RWPE2 (cell line): ENCODE results near the gene CDCA5.

Experiments used
- ATAC-seq: fragments of 200-7000 bp; cut with Tn5 transposase; 3 replicates; pipeline ENCODE4 v1.9.1; 2021; ENCODE audit warnings: low read depth
- DNase-seq: peaks from one replicate; pipeline ENCODE4 v3.0.0-alpha.2; 2020; ENCODE audit warnings: low spot score
- H3K27ac ChIP-seq: fragments of 450-650 bp; 2 replicates; pipeline ENCODE4 v1.5.1; 2017; ENCODE audit warnings: mild to moderate bottlenecking; ENCODE audit not compliant: poor library complexity, severe bottlenecking
- H3K27me3 ChIP-seq: fragments of 250-450 bp; sonication (Bioruptor Pico); 2 replicates; pipeline ENCODE4 v1.5.1; 2021; ENCODE audit warnings: mild to moderate bottlenecking, moderate library complexity; ENCODE audit not compliant: insufficient read depth, poor library complexity, severe bottlenecking
- H3K36me3 ChIP-seq: fragments of 250-450 bp; sonication (Bioruptor Pico); 2 replicates; pipeline ENCODE4 v1.5.1; 2020; ENCODE audit warnings: low read depth, mild to moderate bottlenecking, moderate library complexity
- H3K4me1 ChIP-seq: fragments of 250-450 bp; sonication (Bioruptor Pico); 2 replicates; pipeline ENCODE4 v1.5.1; 2021; ENCODE audit warnings: mild to moderate bottlenecking, moderate library complexity; ENCODE audit not compliant: insufficient read depth, poor library complexity, severe bottlenecking
- H3K4me3 ChIP-seq: fragments of 250-450 bp; sonication (Bioruptor Pico); 2 replicates; pipeline ENCODE4 v1.5.1; 2021; ENCODE audit warnings: mild to moderate bottlenecking, moderate library complexity; ENCODE audit not compliant: severe bottlenecking
- H3K9me3 ChIP-seq: fragments of 250-450 bp; sonication (Bioruptor Pico); 2 replicates; pipeline ENCODE4 v1.5.1; 2021; ENCODE audit warnings: mild to moderate bottlenecking, moderate library complexity; ENCODE audit not compliant: severe bottlenecking
- TF ChIP-seq, protein P1 (sequence below): fragments of 450-650 bp; IDR thresholded peaks from one replicate; pipeline ENCODE4 v1.5.1; 2017; ENCODE audit warnings: mild to moderate bottlenecking, moderate library complexity; ENCODE audit not compliant: poor library complexity, severe bottlenecking

Gene CDCA5

DNA sequence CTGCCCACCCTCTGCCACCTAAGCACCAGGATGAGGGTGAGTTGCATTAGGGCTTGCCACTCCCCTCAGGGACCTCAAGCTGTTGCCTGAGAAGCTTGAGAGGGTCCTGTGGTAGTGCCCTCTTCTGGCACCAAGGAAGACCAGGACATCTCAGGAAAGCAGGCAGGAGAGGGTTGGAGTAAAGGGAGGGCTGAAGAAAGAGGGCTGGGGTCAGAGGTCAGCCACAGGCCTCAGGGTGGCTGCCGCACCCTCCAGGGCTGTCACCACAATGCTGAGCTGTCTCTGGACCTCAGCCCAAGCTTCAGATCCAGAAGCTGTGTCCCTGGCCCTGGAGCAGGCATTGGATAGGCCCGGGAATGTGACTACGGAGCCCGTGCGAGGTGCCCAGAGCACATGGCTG is 38.8 kb downstream of the CDCA5 start:
- Histone ChIP-seq H3K4me1 (peaks cover 17% of the 10 kb centered on the region), H3K27me3 (no peaks in the 10 kb centered on the region), H3K9me3 (no peaks in the 10 kb centered on the region), H3K36me3 (peaks cover 22% of the 10 kb centered on the region; the same call in 1 of the 2 replicates), H3K27ac (no peak overlapping the region), H3K4me3 (no peak overlapping the region)
- TF ChIP-seq, protein P1, sequence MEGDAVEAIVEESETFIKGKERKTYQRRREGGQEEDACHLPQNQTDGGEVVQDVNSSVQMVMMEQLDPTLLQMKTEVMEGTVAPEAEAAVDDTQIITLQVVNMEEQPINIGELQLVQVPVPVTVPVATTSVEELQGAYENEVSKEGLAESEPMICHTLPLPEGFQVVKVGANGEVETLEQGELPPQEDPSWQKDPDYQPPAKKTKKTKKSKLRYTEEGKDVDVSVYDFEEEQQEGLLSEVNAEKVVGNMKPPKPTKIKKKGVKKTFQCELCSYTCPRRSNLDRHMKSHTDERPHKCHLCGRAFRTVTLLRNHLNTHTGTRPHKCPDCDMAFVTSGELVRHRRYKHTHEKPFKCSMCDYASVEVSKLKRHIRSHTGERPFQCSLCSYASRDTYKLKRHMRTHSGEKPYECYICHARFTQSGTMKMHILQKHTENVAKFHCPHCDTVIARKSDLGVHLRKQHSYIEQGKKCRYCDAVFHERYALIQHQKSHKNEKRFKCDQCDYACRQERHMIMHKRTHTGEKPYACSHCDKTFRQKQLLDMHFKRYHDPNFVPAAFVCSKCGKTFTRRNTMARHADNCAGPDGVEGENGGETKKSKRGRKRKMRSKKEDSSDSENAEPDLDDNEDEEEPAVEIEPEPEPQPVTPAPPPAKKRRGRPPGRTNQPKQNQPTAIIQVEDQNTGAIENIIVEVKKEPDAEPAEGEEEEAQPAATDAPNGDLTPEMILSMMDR = no peak
- DNase-seq = no peak
- ATAC-seq = no peak

- Histone ChIP-seq H3K36me3 (peaks cover 22% of the 10 kb centered on the region; the same call in 1 of the 2 replicates), H3K27ac (peak overlapping the region; percentile 20), H3K27me3 (no peaks in the 10 kb centered on the region), H3K4me3 (no peak overlapping the region), H3K4me1 (peaks cover 17% of the 10 kb centered on the region), H3K9me3 (no peaks in the 10 kb centered on the region)
- no peak for ATAC-seq
- no peak for DNase-seq
- TF ChIP-seq, protein P1 = no peak
These were observed 39.8 kb downstream of the CDCA5 start for GRCh38 chr11:65043881-65044501.

DNA sequence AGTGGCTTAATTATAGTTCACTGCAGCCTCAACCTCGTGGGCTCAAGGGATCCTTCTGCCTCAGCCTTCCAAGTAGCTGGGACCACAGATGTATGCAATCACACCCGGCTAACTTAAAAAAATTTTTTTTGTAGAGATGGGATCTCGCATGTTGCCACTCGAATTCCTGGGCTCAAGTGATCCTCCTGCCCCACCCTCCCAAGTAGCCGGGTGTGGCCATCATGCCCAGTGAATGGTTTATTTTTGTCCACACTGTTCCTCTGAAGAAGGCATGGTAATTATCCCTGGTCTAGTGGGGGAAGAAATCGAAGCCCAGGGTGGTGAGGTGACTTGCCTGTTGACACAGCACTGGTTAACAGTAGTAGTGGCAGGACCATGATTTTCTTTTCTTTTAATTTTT is 40.9 kb downstream of the CDCA5 start:
- Histone ChIP-seq H3K4me3 (no peak overlapping the region), H3K36me3 (peaks cover 22% of the 10 kb centered on the region; the same call in 1 of the 2 replicates), H3K9me3 (no peaks in the 10 kb centered on the region), H3K4me1 (peaks cover 17% of the 10 kb centered on the region), H3K27me3 (no peaks in the 10 kb centered on the region), H3K27ac (peak overlapping the region; percentile 20)
- DNase-seq (no peak), ATAC-seq (no peak)
- TF ChIP-seq, protein P1 = no peak

GRCh38 chr11:65040847-65041622 is 42.8 kb downstream of the CDCA5 start, which contains the start of gene SAC3D1:
SAC3D1 (plus strand) TSS chr11:65041210; CDS start chr11:65041293, 83 bp downstream.
- Histone ChIP-seq H3K36me3 (peaks cover 22% of the 10 kb centered on the region; the same call in 1 of the 2 replicates), H3K4me1 (peaks cover 17% of the 10 kb centered on the region), H3K27ac (peak within 1 kb of the TSS; percentile 68), H3K9me3 (no peaks in the 10 kb centered on the region), H3K4me3 (peak within 1 kb of the TSS; percentile 73), H3K27me3 (no peaks in the 10 kb centered on the region)
- ATAC-seq (peak; percentile 92), DNase-seq (peak; percentile 96)
- TF ChIP-seq, protein P1 = no peak

DNA sequence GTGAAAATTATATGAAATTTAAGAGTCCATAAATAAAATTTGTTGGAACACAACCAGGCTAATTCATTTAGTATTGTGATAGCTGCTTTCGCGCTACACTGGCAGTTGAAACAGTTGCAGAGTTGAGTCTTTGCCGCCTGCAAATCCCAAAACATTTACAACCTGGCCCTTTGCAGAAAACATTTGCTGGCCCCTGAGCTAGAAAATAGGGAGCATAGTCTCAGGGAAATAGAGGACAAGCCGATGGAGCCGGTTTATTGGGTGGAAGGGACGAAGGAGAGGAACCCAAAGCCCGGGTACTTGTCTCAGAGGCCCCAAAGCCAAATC is 43.4 kb downstream of the CDCA5 start:
- TF ChIP-seq, protein P1 = no peak
- Histone ChIP-seq H3K27me3 (no peaks in the 10 kb centered on the region), H3K36me3 (peaks cover 22% of the 10 kb centered on the region; the same call in 1 of the 2 replicates), H3K4me1 (peaks cover 17% of the 10 kb centered on the region), H3K4me3 (peak overlapping the region; percentile 73), H3K27ac (peak overlapping the region; percentile 68), H3K9me3 (no peaks in the 10 kb centered on the region)
- ATAC-seq (no peak), DNase-seq (no peak)
